Measurements from ENCODE around the gene SLC6A17. TPM values are rescaled to one million over a fixed set of nuclear protein-coding genes. Genes with fewer than 3 reads are reported as not detected.
A peak's percentile ranks its signal among the peaks of the same experiment; 100 is the strongest.

SLC6A17 gene
- polyA plus RNA-seq, 3 donors: not detected

- Histone ChIP-seq H3K36me3 (replicated peaks in 1 of 2; ENCODE audit: control insufficient read depth in 1 of 2, insufficient read depth in 2 of 2, low read length in 2 of 2) (no peaks in the 10 kb centered on the region), H3K4me3 (replicated peaks in 1 of 3; ENCODE audit: low read depth in 2 of 3, low read length in 3 of 3) (no peak overlapping the region), H3K27me3 (ENCODE audit: control insufficient read depth in 2 of 2, insufficient read depth in 2 of 2, low read length in 2 of 2) (peaks cover 0 to 7% of the 10 kb centered on the region in 2 donors), H2AFZ (ENCODE audit: insufficient read depth, low read depth, low read length, poor library complexity, severe bottlenecking) (no peak overlapping the region), H3K9me3 (replicated peaks in 1 of 2; ENCODE audit: control insufficient read depth in 1 of 2, insufficient read depth in 1 of 2, low read length in 2 of 2) (no peaks in the 10 kb centered on the region), H4K20me1 (ENCODE audit: insufficient read depth, low read length) (no peaks in the 10 kb centered on the region), H3K27ac (ENCODE audit: low read depth in 1 of 2, low read length in 2 of 2) (no peak overlapping the region), H3K79me2 (ENCODE audit: insufficient read depth, low read length) (no peaks in the 10 kb centered on the region), H3K9ac (ENCODE audit: insufficient read depth, low read length, poor library complexity, severe bottlenecking) (no peak overlapping the region), H3K4me2 (replicated peaks; ENCODE audit: extremely low read depth, low read length, poor library complexity, severe bottlenecking) (no peak overlapping the region), H3K4me1 (ENCODE audit: control insufficient read depth in 1 of 2, insufficient read depth in 2 of 2, low read length in 2 of 2) (no peaks in the 10 kb centered on the region)
- Mint-ChIP-seq H3K4me1 (no peaks in the 10 kb centered on the region), H3K36me3 (no peaks in the 10 kb centered on the region), H3K27me3 (ENCODE audit: low read depth in 3 of 3) (peaks cover 26 to 34% (median 27%) of the 10 kb centered on the region in 3 donors), H3K4me3 (no peak overlapping the region), H3K9me3 (peaks cover 0 to 3% (median 0%) of the 10 kb centered on the region in 7 donors), H3K27ac (no peak overlapping the region)
- DNase-seq: no peak
- intact Hi-C loops (cut with micrococcal nuclease): no loop called here
- TF ChIP-seq CTCF (IDR thresholded peaks at IDR 0.05): no peak
- 83% methylated on average over 1 of the region's 4 CpGs for WGBS (ENCODE audit: insufficient coverage)
Observed at GRCh38 chr1:110111081-110111480, 39.2 kb upstream of the SLC6A17 start.

- Histone ChIP-seq H3K27me3 (ENCODE audit: control insufficient read depth in 2 of 2, insufficient read depth in 2 of 2, low read length in 2 of 2) (peaks cover 0 to 7% of the 10 kb centered on the region in 2 donors), H3K4me2 (replicated peaks; ENCODE audit: extremely low read depth, low read length, poor library complexity, severe bottlenecking) (no peak within 1 kb of the TSS), H3K9me3 (replicated peaks in 1 of 2; ENCODE audit: control insufficient read depth in 1 of 2, insufficient read depth in 1 of 2, low read length in 2 of 2) (no peaks in the 10 kb centered on the region), H3K9ac (ENCODE audit: insufficient read depth, low read length, poor library complexity, severe bottlenecking) (no peak within 1 kb of the TSS), H2AFZ (ENCODE audit: insufficient read depth, low read depth, low read length, poor library complexity, severe bottlenecking) (no peak within 1 kb of the TSS), H3K79me2 (ENCODE audit: insufficient read depth, low read length) (no peaks in the 10 kb centered on the region), H3K4me1 (ENCODE audit: control insufficient read depth in 1 of 2, insufficient read depth in 2 of 2, low read length in 2 of 2) (no peaks in the 10 kb centered on the region), H4K20me1 (ENCODE audit: insufficient read depth, low read length) (no peaks in the 10 kb centered on the region), H3K27ac (ENCODE audit: low read depth in 1 of 2, low read length in 2 of 2) (no peak within 1 kb of the TSS), H3K36me3 (replicated peaks in 1 of 2; ENCODE audit: control insufficient read depth in 1 of 2, insufficient read depth in 2 of 2, low read length in 2 of 2) (no peaks in the 10 kb centered on the region), H3K4me3 (replicated peaks in 1 of 3; ENCODE audit: low read depth in 2 of 3, low read length in 3 of 3) (no peak within 1 kb of the TSS)
- peaks cover 30 to 32% (median 31%) of the 10 kb centered on the region in 3 donors for H3K27me3 Mint-ChIP-seq (ENCODE audit: low read depth in 3 of 3)
- peak within 1 kb of the TSS in 2 of 7 donors; percentile 24 to 41 for H3K27ac Mint-ChIP-seq
- no peak for DNase-seq
- H3K36me3 Mint-ChIP-seq: no peaks in the 10 kb centered on the region
- H3K4me1 Mint-ChIP-seq: no peaks in the 10 kb centered on the region
- WGBS (ENCODE audit: insufficient coverage): 88% methylated on average over 4 of the region's 5 CpGs
- no peak within 1 kb of the TSS for H3K4me3 Mint-ChIP-seq
- H3K9me3 Mint-ChIP-seq: peaks cover 0 to 3% (median 0%) of the 10 kb centered on the region in 7 donors
- TF ChIP-seq CTCF (IDR thresholded peaks at IDR 0.05): no peak
- intact Hi-C loops (cut with micrococcal nuclease): no loop called here
Observed at GRCh38 chr1:110112143-110112542, 38.2 kb upstream of the SLC6A17 start, which contains the start of gene UBL4B. TSS of gene UBL4B (plus strand) at chr1:110112443. CDS start at chr1:110112535, 92 bp downstream.
